Ascending aorta (tissue), 2 donors: ENCODE measurements around the gene CALML3. TPM values are rescaled to one million over a fixed set of nuclear protein-coding genes. Genes with fewer than 3 reads are reported as not detected.

Source experiments
- DNase-seq, 2 donors: peaks; one replicate each; pipeline ENCODE4 v3.0.0-alpha.2; 2019; ENCODE audit warnings: low spot score in 2 of 2
- H3K27ac ChIP-seq, 2 donors: fragments of 200-600 bp; sonication (generic); one replicate each; pipeline ENCODE4 v1.5.1; 2016 to 2017; ENCODE audit warnings: mild to moderate bottlenecking in 1 of 2
- H3K27me3 ChIP-seq: fragments of 200-600 bp; sonication (generic); one replicate; pipeline ENCODE4 v1.5.1; 2017
- H3K36me3 ChIP-seq, 2 donors: fragments of 200-600 bp; sonication (generic); one replicate each; pipeline ENCODE4 v1.5.1; 2016
- H3K4me1 ChIP-seq, 2 donors: fragments of 200-600 bp; sonication (generic); one replicate each; pipeline ENCODE4 v1.5.1; 2016 to 2017; ENCODE audit warnings: mild to moderate bottlenecking in 1 of 2
- H3K4me3 ChIP-seq, 2 donors: fragments of 200-600 bp; sonication (generic); one replicate each; pipeline ENCODE4 v1.5.1; 2016 to 2017; ENCODE audit warnings: mild to moderate bottlenecking in 1 of 2
- H3K9me3 ChIP-seq, 2 donors: fragments of 200-600 bp; sonication (generic); one replicate each; pipeline ENCODE4 v1.5.1; 2016
- intact Hi-C: fragments of 100-400 bp; cut with DNase I; formaldehyde crosslinking; loops from one replicate; pipeline ENCODE4 v1.15.1; 2023
- total RNA-seq: library from RNA; depleted of rRNA; stranded (reverse); fragments of >200 nt; gene quantifications from one replicate; pipeline ENCODE4 v1.1.0, GENCODE V29; 2016
- TF ChIP-seq, protein P1 (sequence below), 3 experiments: fragments of 200-600 bp in 2 of 3; fragments of 450-650 bp in 1 of 3; sonication (generic) in 2 of 3; IDR thresholded peaks; one replicate each; pipeline ENCODE4 v1.5.1; 2016 to 2019; ENCODE audit warnings: antibody characterized with exemption in 3 of 3, mild to moderate bottlenecking in 1 of 3, moderate library complexity in 1 of 3

The CALML3 gene
- total RNA-seq, 1 donor from 2014 or later: not detected

DNA sequence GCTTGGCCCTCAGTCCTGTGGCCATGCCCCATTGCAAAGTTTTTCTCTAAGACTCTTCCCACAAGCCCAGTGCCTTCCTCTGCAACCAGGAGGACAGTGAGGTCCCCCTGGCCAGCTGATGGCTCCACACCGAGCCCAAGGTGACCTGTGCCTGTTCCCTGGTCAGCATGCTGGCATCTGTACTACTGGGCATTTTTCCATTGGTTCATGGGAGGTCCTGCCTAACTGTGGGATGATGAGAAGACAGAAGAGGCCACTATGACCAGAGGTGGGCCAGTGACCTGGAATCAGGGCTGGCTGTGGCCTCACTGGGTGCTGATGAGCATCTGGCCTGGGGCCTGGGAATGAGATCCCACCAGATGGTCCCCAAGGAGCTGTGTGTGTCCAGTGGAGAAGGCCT lies 20.2 kb downstream of the CALML3 start:
- intact Hi-C loops: loop anchor here (5.0 kb wide), 1 partner anchor 98 kb away; no protein-coding TSS in a partner anchor
- peaks cover 22 to 54% of the 10 kb centered on the region in 2 donors for H3K4me1 ChIP-seq
- H3K4me3 ChIP-seq: no peak overlapping the region
- peak overlapping the region; percentile 93 for H3K27ac ChIP-seq
- no peaks in the 10 kb centered on the region for H3K27me3 ChIP-seq
- peak in 1 of 2 donors; percentile 2 for DNase-seq
- H3K9me3 ChIP-seq: peaks cover 0 to 17% of the 10 kb centered on the region in 2 donors
- TF ChIP-seq, protein P1, sequence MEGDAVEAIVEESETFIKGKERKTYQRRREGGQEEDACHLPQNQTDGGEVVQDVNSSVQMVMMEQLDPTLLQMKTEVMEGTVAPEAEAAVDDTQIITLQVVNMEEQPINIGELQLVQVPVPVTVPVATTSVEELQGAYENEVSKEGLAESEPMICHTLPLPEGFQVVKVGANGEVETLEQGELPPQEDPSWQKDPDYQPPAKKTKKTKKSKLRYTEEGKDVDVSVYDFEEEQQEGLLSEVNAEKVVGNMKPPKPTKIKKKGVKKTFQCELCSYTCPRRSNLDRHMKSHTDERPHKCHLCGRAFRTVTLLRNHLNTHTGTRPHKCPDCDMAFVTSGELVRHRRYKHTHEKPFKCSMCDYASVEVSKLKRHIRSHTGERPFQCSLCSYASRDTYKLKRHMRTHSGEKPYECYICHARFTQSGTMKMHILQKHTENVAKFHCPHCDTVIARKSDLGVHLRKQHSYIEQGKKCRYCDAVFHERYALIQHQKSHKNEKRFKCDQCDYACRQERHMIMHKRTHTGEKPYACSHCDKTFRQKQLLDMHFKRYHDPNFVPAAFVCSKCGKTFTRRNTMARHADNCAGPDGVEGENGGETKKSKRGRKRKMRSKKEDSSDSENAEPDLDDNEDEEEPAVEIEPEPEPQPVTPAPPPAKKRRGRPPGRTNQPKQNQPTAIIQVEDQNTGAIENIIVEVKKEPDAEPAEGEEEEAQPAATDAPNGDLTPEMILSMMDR (IDR thresholded peaks at IDR 0.05): no peak
- H3K36me3 ChIP-seq: no peaks in the 10 kb centered on the region

DNA sequence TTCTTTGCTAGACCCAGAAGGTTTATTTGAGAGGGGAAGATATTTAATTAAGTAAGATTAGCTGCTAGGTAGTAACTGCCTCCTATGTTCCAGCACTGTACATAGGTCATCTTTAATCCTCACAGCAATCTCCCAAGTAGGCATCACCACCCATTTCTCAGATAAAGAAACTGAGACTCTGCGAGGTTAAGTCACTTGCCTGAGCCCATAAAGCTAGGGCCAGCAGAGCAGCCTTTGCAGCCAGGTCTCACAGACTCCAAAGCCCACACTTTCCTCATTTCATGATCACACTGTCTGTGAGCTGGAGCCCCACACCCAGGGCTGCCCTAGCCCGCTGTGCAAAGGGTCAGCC lies 20.6 kb downstream of the CALML3 start:
- Histone ChIP-seq H3K27me3 (no peaks in the 10 kb centered on the region), H3K36me3 (no peaks in the 10 kb centered on the region), H3K9me3 (peaks cover 0 to 17% of the 10 kb centered on the region in 2 donors), H3K4me1 (peaks cover 22 to 54% of the 10 kb centered on the region in 2 donors), H3K4me3 (no peak overlapping the region), H3K27ac (peak overlapping the region; percentile 93)
- intact Hi-C loops: loop anchor here (5.0 kb wide), 1 partner anchor 98 kb away; no protein-coding TSS in a partner anchor
- no peak for DNase-seq
- TF ChIP-seq, protein P1 (IDR thresholded peaks at IDR 0.05): no peak

DNA sequence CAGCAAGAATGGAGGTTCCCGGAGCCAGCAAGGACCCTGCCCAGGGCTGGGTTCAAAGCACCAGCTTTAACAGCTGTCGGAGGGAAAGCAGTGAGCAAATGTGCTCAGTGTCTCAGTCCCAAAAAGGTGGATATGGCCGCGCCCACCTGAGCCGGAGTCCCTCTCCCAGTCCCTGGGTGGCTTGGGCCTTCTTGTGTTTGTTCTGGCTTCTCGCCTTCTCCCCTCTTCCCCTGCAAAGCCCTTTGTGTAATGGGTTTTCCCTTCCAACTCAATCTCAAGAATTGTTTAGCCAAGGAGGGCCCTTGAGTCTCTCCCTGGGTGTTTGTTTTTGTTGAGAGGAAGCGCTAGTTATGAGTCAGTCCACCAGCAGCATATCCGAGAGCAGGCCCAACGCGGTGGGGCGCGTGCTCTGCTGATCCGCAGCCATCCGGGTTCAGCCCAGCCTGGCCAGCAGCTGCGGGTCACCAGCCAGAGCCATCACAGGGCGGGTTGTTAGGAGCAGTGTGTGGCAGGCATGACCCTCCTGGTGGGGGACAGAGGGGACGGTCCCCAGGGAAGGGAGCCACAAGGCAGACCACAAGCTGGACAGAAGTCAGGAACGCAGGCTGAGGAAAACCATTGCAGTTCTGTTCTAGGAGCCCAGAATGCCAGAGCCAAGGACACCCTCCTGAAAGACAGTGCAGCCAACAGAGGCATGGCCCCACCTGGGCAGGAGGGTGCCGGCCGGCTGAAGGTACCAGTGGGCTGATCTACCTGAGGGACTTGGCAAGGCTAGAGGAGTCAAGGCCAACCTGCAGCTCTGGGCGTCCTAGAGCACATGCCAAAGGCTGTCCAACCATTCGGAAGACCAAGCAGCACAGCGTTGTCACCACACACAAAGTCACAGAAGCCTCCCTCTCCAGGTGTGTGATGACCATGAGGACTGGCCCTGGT lies 21.3 kb downstream of the CALML3 start:
- Histone ChIP-seq H3K27me3 (no peaks in the 10 kb centered on the region), H3K27ac (peak overlapping the region; percentile 93), H3K9me3 (peaks cover 0 to 17% of the 10 kb centered on the region in 2 donors), H3K4me3 (no peak overlapping the region), H3K36me3 (no peaks in the 10 kb centered on the region), H3K4me1 (peaks cover 22 to 54% of the 10 kb centered on the region in 2 donors)
- peak; percentile 42 to 87 for DNase-seq
- intact Hi-C loops: loop anchor here (5.0 kb wide), 1 partner anchor 99 kb away; no protein-coding TSS in a partner anchor
- TF ChIP-seq, protein P1 (IDR thresholded peaks at IDR 0.05): no peak

DNA sequence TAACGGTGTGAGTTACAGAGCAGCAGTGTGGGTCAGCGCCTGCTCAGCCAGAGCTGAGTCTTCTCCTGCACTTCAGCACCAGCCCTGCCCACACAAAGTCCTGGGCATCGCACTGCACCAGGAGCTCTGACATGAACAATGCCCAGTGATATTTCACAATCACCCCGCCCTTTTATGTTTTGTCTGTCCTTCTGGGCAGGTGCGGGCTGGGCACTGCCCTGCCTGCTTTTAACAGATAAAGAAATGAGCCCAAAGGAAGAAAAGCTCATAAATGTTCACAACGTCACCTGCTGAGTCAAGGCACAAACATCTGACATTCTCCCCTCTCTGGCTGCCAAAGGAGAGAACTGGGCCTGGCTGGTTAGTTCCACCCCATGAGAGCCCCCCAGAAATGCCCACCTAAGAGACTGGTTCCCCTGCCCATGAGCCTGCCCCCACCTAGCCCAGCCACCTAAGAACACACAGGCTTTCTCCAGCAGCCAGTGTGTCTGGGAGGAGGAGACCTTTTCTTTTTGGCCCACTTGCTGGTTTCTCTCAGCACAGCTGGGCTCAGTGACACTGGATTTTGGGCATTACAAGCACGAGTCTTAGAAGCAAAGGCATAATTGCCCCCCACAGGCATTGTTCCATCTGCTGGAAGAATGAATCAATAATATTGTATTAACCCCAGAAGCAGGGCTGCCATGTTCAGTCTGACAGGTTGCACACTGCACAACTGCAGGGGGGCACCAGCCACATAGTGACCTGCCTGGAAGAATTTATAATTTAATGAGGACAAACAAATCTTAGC lies 22.3 kb downstream of the CALML3 start:
- Histone ChIP-seq H3K4me3 (peak overlapping the region; percentile 16 to 43), H3K4me1 (peaks cover 22 to 54% of the 10 kb centered on the region in 2 donors), H3K9me3 (peaks cover 0 to 9% of the 10 kb centered on the region in 2 donors), H3K36me3 (no peaks in the 10 kb centered on the region), H3K27ac (peak overlapping the region; percentile 93), H3K27me3 (no peaks in the 10 kb centered on the region)
- intact Hi-C loops: loop anchor here (1.0 to 5.0 kb wide), 2 partner anchors 12 to 100 kb away; no protein-coding TSS in a partner anchor
- TF ChIP-seq, protein P1 (IDR thresholded peaks at IDR 0.05): no peak
- DNase-seq: peak in 1 of 2 donors; percentile 11

DNA sequence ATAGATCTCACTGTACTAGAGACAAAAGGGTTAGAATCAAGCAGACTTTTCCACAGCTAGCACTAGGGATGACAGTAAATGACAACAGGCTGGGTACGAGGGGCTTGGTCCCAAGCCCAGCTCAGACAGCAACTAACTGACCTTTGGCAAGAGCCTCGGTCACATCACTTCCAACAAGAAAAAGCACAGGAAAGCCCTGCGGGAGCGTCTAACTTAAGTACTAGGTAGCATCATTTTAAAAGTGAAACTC lies 22.8 kb downstream of the CALML3 start:
- Histone ChIP-seq H3K27me3 (no peaks in the 10 kb centered on the region), H3K27ac (peak overlapping the region; percentile 93), H3K36me3 (no peaks in the 10 kb centered on the region), H3K4me3 (peak overlapping the region; percentile 16 to 43), H3K4me1 (peaks cover 22 to 54% of the 10 kb centered on the region in 2 donors), H3K9me3 (peaks cover 0 to 4% of the 10 kb centered on the region in 2 donors)
- intact Hi-C loops: loop anchor here (1.0 to 5.0 kb wide), 2 partner anchors 12 to 100 kb away; no protein-coding TSS in a partner anchor
- no peak for DNase-seq
- TF ChIP-seq, protein P1 (IDR thresholded peaks at IDR 0.05): no peak
